ENCODE data around the gene DBF4.
"Not testable (repeated sequence)": the region's sequence is repeated elsewhere in the genome, so short reads cannot be mapped to it uniquely, and the experiment has no call there.

The DBF4 gene

DNA sequence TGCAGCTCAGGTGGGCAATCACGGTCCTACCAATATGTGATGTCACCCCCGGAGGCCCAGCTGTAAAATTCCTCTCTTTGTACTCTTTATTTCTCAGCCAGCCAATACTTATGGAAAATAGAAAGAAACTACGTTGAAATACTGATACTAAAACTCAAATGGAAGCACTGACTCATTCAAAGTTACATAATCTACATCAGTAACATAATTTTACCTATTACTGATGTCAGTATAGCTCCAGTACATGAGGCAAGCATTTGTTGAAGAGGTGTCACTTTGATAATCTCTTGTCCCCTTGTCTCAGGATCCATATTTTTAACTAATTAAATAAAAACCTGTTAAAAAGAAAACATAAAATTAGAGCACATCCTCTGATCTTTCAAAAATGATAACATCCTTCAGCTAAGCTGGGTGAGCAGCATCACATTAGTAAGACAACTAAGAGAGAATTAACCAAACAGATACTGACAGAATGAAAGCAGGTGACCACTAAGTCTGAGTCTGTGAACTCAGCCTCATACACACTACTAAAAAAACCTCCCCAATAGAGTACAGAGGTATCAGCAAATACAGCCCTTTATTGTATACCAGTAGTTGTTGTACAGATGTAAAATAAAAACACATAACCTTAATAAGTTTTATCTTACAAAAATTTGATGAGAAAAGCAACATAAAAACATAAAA is 17.7 kb upstream of the DBF4 start:
- peaks cover 54 to 98% (median 64%) of the 10 kb centered on the region in 11 experiments for H3K36me3 ChIP-seq
- peaks cover 0 to 25% (median 0%) of the 10 kb centered on the region in 10 experiments; a peak in 4 of 20 replicates for H3K4me1 ChIP-seq
- peaks cover 0 to 7% (median 0%) of the 10 kb centered on the region in 11 experiments; a peak in 1 of 22 replicates for H4K20me1 ChIP-seq
- no peak overlapping the region for H3K4me3 ChIP-seq
- peaks cover 0 to 12% (median 6%) of the 10 kb centered on the region in 11 experiments; a peak in 7 of 22 replicates for H3K9me3 ChIP-seq (replicated peaks in 1 of 11)
- H3K27me3 ChIP-seq = no peaks in the 10 kb centered on the region
- no peak overlapping the region for H3K4me2 ChIP-seq
- no peak for TF ChIP-seq Cebpa-rat (IDR thresholded peaks at IDR 0.05)
- peak overlapping the region in 1 of 11 experiments; percentile 27; a peak in 1 of 22 replicates for H3K27ac ChIP-seq
- no peak overlapping the region for H3K9ac ChIP-seq

DNA sequence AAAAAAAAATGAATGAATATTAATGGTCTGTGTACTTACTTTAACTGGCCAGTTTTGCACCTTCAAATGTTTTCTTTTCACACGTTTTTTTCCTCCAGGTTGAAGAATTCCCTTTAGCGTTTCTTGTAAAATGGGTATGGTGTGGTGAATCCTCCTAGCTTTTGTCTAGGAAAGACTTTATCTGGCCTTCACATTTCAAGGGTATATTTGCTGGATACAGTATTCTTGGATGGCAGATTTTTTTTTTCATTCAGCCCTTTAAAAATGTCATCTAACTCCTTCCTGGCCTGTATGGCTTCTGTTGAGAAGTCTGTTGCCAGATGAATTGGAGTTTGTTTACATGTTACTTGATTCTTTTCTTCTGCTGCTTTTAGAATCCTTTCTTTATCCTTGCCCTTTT is 10.2 kb upstream of the DBF4 start:
- Histone ChIP-seq H3K9ac (no peak overlapping the region), H3K9me3 (replicated peaks in 1 of 11) (peaks cover 61 to 69% (median 66%) of the 10 kb centered on the region in 11 experiments), H3K4me3 (peak overlapping the region in 1 of 10 experiments; percentile 28; a peak in 1 of 20 replicates), H3K4me2 (no peak overlapping the region), H3K4me1 (peaks cover 0 to 12% (median 0%) of the 10 kb centered on the region in 10 experiments; a peak in 3 of 20 replicates), H3K36me3 (peaks cover 58 to 98% (median 77%) of the 10 kb centered on the region in 11 experiments), H4K20me1 (peaks cover 0 to under 1% (median 0%) of the 10 kb centered on the region in 11 experiments; a peak in 1 of 22 replicates), H3K27me3 (no peaks in the 10 kb centered on the region), H3K27ac (no peak overlapping the region)
- no peak for TF ChIP-seq Cebpa-rat (IDR thresholded peaks at IDR 0.05)

- not testable (repeated sequence) for H4K20me1 ChIP-seq, H3K9ac ChIP-seq, H3K27ac ChIP-seq, H3K27me3 ChIP-seq, H3K4me2 ChIP-seq
- Histone ChIP-seq H3K4me3 (peak overlapping the region in 1 of 10 experiments; percentile 28; a peak in 3 of 20 replicates), H3K4me1 (peaks cover 0 to 12% (median 0%) of the 10 kb centered on the region in 10 experiments; a peak in 3 of 20 replicates), H3K36me3 (peaks cover 62 to 100% (median 82%) of the 10 kb centered on the region in 11 experiments), H3K9me3 (replicated peaks in 1 of 11) (peaks cover 65 to 73% (median 70%) of the 10 kb centered on the region in 11 experiments)
Observed at GRCh38 chr7:87866533-87866932, 9.8 kb upstream of the DBF4 start.

- Histone ChIP-seq H4K20me1 (no peaks in the 10 kb centered on the region; a peak in 2 of 22 replicates), H3K27me3 (no peaks in the 10 kb centered on the region), H3K9me3 (replicated peaks in 1 of 11) (peaks cover 65 to 83% (median 80%) of the 10 kb centered on the region in 11 experiments), H3K4me1 (peaks cover 15 to 32% (median 21%) of the 10 kb centered on the region in 10 experiments), H3K4me3 (peak overlapping the region in 6 of 10 experiments; percentile 14 to 42 (median 26); a peak in 7 of 20 replicates), H3K4me2 (no peak overlapping the region), H3K9ac (no peak overlapping the region), H3K27ac (no peak overlapping the region), H3K36me3 (peaks cover 54 to 82% (median 76%) of the 10 kb centered on the region in 11 experiments)
- no peak for TF ChIP-seq Cebpa-rat (IDR thresholded peaks at IDR 0.05)
Observed at GRCh38 chr7:87870471-87870870, 5.8 kb upstream of the DBF4 start.

- Histone ChIP-seq H3K4me2 (peak overlapping the region in 4 of 11 experiments; percentile 68 to 96 (median 91); a peak in 7 of 22 replicates), H3K27me3 (no peaks in the 10 kb centered on the region), H4K20me1 (no peaks in the 10 kb centered on the region; a peak in 2 of 22 replicates), H3K4me1 (peaks cover 15 to 32% (median 21%) of the 10 kb centered on the region in 10 experiments), H3K9me3 (replicated peaks in 1 of 11) (peaks cover 47 to 64% (median 61%) of the 10 kb centered on the region in 11 experiments), H3K9ac (no peak overlapping the region), H3K4me3 (peak overlapping the region in 3 of 10 experiments; percentile 8 to 24 (median 10); a peak in 4 of 20 replicates), H3K27ac (no peak overlapping the region; a peak in 1 of 22 replicates), H3K36me3 (peaks cover 35 to 63% (median 57%) of the 10 kb centered on the region in 11 experiments)
- TF ChIP-seq Cebpa-rat (IDR thresholded peaks at IDR 0.05) = no peak
Observed at GRCh38 chr7:87872346-87872745, 3.9 kb upstream of the DBF4 start.

DNA sequence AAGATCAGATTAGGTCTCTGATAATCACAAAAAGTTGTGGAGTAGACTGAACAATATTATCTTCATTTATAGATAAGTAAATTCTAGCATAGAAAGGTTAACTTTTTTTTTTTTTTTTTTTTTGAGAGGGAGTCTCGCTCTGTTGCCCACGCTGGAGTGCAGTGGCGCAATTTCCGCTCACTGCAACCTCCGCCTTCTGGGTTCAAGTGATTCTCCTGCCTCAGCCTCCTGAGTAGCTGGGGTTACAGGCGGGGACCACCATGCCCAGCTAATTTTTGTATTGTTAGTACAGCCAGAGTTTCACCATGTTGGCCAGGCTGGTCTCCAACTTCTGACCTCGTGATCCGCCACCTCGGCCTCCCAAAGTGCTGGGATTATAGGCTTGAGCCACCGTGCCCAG is 3.0 kb upstream of the DBF4 start:
- peaks cover 20 to 38% (median 27%) of the 10 kb centered on the region in 10 experiments for H3K4me1 ChIP-seq
- H4K20me1 ChIP-seq, H3K27me3 ChIP-seq: not testable (repeated sequence)
- H3K27ac ChIP-seq = peak overlapping the region in 8 of 11 experiments; percentile 63 to 97 (median 94); a peak in 11 of 22 replicates
- peaks cover 37 to 54% (median 51%) of the 10 kb centered on the region in 11 experiments for H3K9me3 ChIP-seq (replicated peaks in 1 of 11)
- peak overlapping the region in 4 of 11 experiments; percentile 20 to 96 (median 80); a peak in 7 of 22 replicates for H3K9ac ChIP-seq
- H3K4me2 ChIP-seq = peak overlapping the region; percentile 68 to 96 (median 89)
- H3K36me3 ChIP-seq = peaks cover 26 to 55% (median 48%) of the 10 kb centered on the region in 11 experiments
- peak overlapping the region in 8 of 10 experiments; percentile 77 to 99 (median 96); a peak in 13 of 20 replicates for H3K4me3 ChIP-seq

DNA sequence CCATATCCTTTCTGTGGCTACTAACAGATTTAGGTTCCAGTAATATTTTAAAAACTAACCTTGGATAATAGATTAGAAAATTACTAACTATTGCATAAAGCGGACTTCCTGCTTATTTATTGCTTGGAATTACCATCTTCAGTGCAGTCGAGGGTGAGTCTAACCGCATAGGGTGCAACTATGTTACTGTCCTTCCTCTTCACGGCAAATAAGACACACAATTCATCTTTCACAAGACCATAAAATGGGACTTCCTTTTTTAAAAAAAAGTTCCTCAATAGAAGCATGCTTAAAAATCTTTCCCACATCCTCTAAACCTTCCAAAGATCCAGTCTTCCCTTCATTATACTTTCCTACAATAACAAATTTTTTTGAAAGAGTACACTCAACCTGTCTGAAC is 2.2 kb upstream of the DBF4 start:
- Histone ChIP-seq H3K9ac (peak overlapping the region; percentile 15 to 98 (median 93); a peak in 14 of 22 replicates), H3K27me3 (no peaks in the 10 kb centered on the region), H3K9me3 (replicated peaks in 1 of 11) (peaks cover 32 to 47% (median 44%) of the 10 kb centered on the region in 11 experiments), H4K20me1 (peaks cover 0 to 14% (median 12%) of the 10 kb centered on the region in 11 experiments; a peak in 11 of 22 replicates), H3K4me1 (peaks cover 27 to 45% (median 34%) of the 10 kb centered on the region in 10 experiments), H3K4me3 (peak overlapping the region; percentile 77 to 99 (median 96); a peak in 17 of 20 replicates), H3K4me2 (peak overlapping the region; percentile 68 to 96 (median 89)), H3K36me3 (peaks cover 20 to 55% (median 46%) of the 10 kb centered on the region in 11 experiments), H3K27ac (peak overlapping the region in 8 of 11 experiments; percentile 63 to 97 (median 94); a peak in 13 of 22 replicates)
- TF ChIP-seq Cebpa-rat (IDR thresholded peaks at IDR 0.05) = no peak

- Histone ChIP-seq H3K4me3 (peak overlapping the region; percentile 77 to 99 (median 96)), H4K20me1 (peaks cover 0 to 24% (median 13%) of the 10 kb centered on the region in 11 experiments; a peak in 12 of 22 replicates), H3K36me3 (peaks cover 13 to 55% (median 46%) of the 10 kb centered on the region in 11 experiments), H3K9ac (peak overlapping the region; percentile 88 to 98 (median 95)), H3K9me3 (replicated peaks in 1 of 11) (peaks cover 19 to 33% (median 30%) of the 10 kb centered on the region in 11 experiments), H3K4me2 (peak overlapping the region; percentile 68 to 96 (median 89)), H3K27ac (peak overlapping the region; percentile 67 to 97 (median 95)), H3K4me1 (peaks cover 32 to 52% (median 38%) of the 10 kb centered on the region in 10 experiments), H3K27me3 (no peaks in the 10 kb centered on the region)
- TF ChIP-seq Cebpa-rat (IDR thresholded peaks at IDR 0.05) = no peak
Observed at GRCh38 chr7:87875151-87876039, 898 bp upstream of the DBF4 start.

Measured in BLaER1 treated with 17β-estradiol and CSF1 and Interleukin-3, amounts not matched to agents 10 nM and 100 nM (cell line).